Fibroblast of skin of back (primary cell): ENCODE data around the gene TNS1.

Source experiments
- DNase-seq: peaks from one replicate; pipeline ENCODE4 v3.0.0-alpha.2; 2013

Gene TNS1

GRCh38 chr2:217910875-217911212 is 92.0 kb downstream of the TNS1 start:
- no peak for DNase-seq

DNA sequence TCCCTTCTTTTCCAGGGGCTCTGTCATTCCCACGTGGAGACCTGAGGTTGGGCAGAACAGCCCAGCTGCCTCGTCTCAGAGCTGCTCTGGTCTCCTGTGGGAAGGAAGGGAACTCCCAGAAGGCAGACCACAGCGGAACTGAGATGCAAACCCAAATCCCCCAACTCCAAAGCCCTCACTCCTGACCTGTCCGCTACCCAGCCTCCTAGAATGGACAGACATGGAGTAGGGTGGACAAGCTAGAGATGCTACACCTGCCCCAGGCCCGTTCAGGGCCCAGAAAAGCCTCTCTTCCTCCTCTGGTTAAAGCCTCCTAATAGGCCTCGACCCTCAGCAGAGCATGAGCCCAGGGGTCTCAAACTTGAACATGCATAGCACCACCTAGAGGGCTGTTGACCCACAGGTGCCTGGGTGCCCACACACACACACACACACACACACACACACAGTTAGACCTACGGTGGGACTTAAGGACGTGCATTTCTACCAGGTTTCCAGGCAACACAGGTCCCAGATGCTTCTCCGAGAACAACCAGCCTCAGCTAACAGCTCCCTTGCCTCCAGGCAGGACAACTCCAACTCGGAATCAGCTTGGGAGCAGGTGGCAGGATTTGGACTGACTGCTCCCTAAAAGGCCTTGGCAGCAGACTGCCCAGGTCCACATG is 93.5 kb downstream of the TNS1 start:
- DNase-seq: no peak

DNA sequence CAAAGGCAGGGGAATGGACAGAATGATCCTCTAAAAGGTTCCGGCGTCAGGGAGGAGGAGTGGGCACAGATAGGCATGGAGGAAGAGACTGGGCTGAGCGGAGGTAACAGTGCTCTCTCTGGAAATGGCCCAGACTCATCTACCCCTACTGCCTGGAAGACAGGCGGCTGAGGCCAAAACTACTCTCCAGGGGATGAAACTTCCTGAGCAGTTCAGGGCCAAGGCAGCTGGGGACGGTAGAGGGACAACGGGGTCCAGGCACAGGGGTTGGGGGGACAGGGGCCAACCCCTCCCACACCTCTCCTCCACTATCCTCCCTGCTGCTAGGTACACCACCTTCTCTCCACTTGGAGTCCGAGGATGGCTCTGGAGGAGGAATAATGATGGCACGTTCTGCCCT is 94.3 kb downstream of the TNS1 start:
- DNase-seq: no peak

GRCh38 chr2:217907266-217907665 is 95.5 kb downstream of the TNS1 start:
- DNase-seq: no peak

GRCh38 chr2:217906798-217907197 is 96.0 kb downstream of the TNS1 start:
- DNase-seq: no peak

- no peak for DNase-seq
These were observed 96.9 kb downstream of the TNS1 start for GRCh38 chr2:217905896-217906295.

GRCh38 chr2:217905395-217905794 is 97.4 kb downstream of the TNS1 start:
- no peak for DNase-seq

DNA sequence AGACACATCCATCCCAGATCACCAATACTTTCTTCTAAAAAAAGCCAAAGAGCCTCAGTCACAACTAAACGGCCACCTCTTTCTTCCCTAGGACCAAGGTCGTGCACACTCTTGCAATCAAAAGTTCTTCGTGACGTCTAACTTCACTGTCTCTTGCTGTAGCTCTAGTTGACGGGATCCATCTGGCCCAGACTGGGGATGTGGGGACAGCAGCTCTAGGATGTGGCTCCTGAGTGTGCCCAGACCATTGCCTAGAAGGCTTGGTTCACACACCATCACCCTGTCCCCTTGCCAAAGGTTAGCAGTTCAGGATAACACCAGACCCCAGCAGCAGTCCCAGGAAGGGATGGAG is 98.2 kb downstream of the TNS1 start:
- DNase-seq: no peak

GRCh38 chr2:217903859-217904613 is 98.8 kb downstream of the TNS1 start:
- peak; percentile 89 for DNase-seq

GRCh38 chr2:217903142-217903858 is 99.5 kb downstream of the TNS1 start:
- DNase-seq: no peak

GRCh38 chr2:217902379-217903141 is 100.2 kb downstream of the TNS1 start:
- DNase-seq: peak; percentile 78

- DNase-seq: peak; percentile 90
These were observed 100.9 kb downstream of the TNS1 start for GRCh38 chr2:217901835-217902378.

- no peak for DNase-seq
These were observed 101.4 kb downstream of the TNS1 start for GRCh38 chr2:217901400-217901799.

DNA sequence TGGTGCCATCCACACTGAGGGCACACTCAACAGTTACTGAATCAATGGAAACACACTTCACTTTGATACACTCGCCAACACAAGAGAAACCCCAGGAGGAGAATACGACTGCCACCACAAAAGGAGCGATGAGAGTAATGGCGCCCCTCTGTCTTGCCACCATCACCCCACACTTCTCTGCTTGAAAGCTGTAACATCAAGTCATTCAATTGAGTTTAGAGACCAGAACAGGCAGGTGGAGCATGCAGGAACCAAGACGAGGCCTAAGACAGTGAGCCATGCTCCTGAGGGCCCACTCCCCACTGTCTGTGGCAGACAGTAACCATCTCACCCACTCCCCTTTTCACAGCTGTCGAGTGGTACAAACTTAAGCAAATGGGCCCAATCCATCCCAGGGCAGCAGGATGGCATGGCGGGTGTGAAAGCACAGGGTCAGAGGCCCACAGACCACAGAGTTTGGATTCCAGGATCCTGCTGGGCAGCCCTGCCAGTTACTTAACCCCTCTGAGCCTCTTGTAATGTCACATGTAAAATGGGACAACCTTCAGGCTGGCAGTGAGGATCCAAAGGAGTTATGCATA is 101.9 kb downstream of the TNS1 start:
- no peak for DNase-seq

DNA sequence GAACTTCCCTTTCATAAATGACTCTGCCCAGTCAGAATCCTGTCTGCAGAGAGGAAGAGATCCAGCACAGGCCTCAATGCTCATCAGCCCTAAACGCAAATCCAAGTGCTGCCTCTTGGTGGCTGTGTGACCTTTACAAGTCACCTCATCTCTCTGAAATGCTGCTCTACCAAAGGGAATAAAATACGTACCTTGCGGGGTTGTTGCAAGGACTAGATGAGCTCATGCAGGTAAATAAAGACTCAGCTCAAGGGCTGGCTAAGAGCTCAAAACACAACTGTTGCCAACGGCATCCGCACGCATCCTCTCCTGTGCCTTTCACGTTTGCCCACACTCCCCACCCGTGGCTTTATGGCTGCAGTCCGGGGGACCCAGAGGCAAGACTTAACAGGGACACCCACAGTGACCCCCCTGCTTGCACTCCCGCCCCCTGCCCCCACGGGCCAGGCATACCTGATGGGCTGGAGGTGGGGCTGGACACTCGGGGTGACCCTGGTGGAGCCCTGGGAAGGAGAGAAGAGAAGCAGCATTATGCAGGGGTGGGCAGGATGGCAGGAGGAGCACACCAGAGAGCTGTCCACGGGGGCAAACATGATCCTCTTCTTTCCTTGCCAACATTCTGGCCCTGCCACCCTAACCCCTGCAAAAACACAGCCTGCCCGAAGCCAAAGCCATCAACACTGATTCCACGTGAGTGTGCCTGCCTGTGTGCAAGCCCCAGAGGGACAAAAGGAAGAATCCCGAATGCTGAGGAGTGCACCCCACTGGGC is 102.6 kb downstream of the TNS1 start:
- DNase-seq: no peak

DNA sequence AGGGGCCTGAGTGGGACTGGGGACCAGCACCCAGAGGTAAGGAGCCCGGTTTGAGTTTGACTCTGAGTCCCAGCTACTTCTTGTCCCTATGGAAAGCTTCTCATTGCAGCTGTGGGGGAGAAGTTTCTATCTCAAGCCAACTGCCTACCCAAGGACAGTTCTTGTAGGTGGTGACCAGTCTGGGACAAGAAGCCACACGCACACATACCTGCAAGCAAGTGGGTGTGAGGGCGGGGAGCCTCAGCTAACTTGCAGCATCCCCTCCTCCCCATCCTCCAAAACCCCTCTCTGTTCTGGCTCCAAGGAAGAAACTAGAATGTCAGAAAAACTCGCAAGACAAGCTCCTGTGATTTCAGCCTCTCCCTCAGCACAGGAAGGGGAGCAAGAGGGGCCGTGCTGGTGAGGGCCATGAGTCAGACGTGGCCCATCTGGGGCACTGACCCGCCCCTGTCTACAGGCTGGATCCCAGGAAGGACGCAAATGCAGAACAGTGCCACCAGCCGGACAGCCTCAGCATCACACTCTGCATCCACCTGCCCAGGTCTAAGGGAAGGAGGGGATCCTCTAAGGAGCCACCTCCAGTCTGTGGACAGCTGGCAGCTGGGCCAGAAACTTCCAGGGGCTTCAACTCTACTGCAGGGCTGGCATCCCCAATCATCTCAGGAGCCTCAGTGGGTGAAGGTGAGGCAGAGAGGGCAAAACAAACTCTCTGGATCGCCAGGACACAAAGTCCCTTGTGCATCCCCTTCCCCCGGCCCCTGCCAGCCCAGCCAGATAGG is 103.4 kb downstream of the TNS1 start:
- peak; percentile 90 for DNase-seq

DNA sequence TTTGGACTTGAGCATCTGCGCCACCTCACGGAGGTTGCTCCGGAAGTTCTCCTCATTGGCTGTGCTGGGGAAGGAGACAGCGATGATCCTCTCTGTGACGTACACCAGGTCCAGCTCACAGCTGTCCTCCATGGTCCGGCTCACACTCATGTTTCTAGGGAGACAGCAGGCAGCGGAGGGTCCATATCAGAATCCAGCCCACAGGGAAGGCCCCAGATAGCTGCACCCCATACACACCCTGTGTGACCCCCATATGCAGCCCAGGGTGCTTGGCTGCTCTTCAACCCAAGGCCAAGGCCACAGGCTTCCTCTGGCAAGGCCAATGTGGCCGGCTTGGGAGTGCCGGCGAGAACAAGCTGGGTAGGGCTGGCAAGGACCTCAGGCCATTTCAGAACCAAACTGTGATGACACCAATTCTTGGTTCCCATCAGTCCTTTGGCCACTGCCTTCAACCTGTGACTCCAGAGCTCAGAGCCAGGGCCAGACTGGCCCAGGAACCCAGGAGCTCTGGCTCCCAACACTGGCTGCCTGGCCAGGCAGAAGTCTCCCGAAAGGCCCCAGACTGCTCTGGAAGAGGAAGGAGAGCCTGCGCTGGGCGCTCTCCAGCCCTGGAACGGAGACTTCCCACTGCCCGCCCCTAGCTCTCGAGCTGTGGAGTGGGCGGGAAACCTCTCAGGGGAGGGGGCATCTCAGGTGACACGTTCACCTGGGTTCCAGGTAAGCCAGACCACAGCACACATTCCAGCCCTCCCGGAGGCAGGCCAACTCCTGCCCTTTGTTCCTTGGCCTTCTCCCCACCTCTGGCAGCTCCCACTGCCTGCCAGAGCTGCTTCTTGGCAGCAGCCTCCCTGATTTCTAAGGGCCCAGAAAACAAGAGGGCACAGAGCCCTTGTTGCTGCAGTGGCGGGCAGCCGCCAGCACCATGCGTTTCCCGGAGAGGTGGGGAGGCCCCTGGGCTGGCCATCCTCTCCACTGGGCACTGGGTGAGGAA is 104.7 kb downstream of the TNS1 start:
- DNase-seq: no peak

GRCh38 chr2:217897091-217897715 is 105.6 kb downstream of the TNS1 start:
- no peak for DNase-seq

DNA sequence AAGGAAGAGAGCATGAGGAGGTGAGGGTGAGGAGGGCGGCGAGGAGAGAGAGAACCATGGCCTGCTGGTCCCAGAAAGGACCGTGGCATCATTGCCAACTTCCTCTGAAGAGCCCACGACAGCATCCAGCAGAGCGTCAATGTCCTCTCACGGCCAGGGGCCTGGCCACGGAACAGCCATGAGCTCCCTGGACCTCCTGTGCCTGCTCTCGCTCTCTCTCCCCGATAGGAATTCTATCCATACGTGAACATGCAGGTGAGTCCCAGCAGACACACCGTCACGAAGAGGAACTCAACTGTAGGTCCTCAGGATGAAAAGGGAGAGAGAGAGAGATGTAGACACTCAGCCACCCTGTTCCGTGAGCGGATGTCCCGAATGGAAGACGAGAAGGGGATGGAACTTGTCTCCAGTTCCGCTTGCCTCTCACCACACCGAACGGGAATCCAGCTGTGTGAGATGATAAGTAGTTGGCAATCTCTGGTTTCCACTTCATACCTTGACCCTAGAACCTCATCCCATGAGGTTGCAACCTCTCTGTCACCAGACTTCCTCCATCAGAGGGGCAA is 107.6 kb downstream of the TNS1 start:
- DNase-seq: no peak
